ENCODE results near the gene AMER2.

Gene AMER2

GRCh38 chr13:25213715-25214114 lies 41.6 kb upstream of the AMER2 start:
- no peak for DNase-seq (ENCODE audit: low read depth in 2 of 2)
- no peak overlapping the region for H3K4me3 ChIP-seq (replicated peaks in 1 of 2; ENCODE audit: low read depth in 2 of 2, low read length in 2 of 2)
- TF ChIP-seq CTCF (IDR thresholded peaks at IDR 0.05; ENCODE audit: low read depth, low read length), result no peak

GRCh38 chr13:25210842-25211569 lies 38.9 kb upstream of the AMER2 start:
- DNase-seq (ENCODE audit: low read depth in 2 of 2), result no peak
- TF ChIP-seq CTCF (IDR thresholded peaks at IDR 0.05; ENCODE audit: low read depth, low read length), result no peak
- no peak overlapping the region for H3K4me3 ChIP-seq (replicated peaks in 1 of 2; ENCODE audit: low read depth in 2 of 2, low read length in 2 of 2)

GRCh38 chr13:25207291-25207810 lies 35.3 kb upstream of the AMER2 start:
- H3K4me3 ChIP-seq (replicated peaks in 1 of 2; ENCODE audit: low read depth in 2 of 2, low read length in 2 of 2), result no peak overlapping the region
- no peak for TF ChIP-seq CTCF (IDR thresholded peaks at IDR 0.05; ENCODE audit: low read depth, low read length)
- DNase-seq (ENCODE audit: low read depth in 2 of 2), result no peak

- no peak overlapping the region for H3K4me3 ChIP-seq (replicated peaks in 1 of 2; ENCODE audit: low read depth in 2 of 2, low read length in 2 of 2)
- no peak for TF ChIP-seq CTCF (IDR thresholded peaks at IDR 0.05; ENCODE audit: low read depth, low read length)
- DNase-seq (ENCODE audit: low read depth in 2 of 2), result no peak
Observed at GRCh38 chr13:25204863-25205262, 32.8 kb upstream of the AMER2 start.

GRCh38 chr13:25203127-25203740 lies 31.1 kb upstream of the AMER2 start:
- H3K4me3 ChIP-seq (replicated peaks in 1 of 2; ENCODE audit: low read depth in 2 of 2, low read length in 2 of 2), result no peak overlapping the region
- TF ChIP-seq CTCF (IDR thresholded peaks at IDR 0.05; ENCODE audit: low read depth, low read length), result no peak
- no peak for DNase-seq (ENCODE audit: low read depth in 2 of 2)

GRCh38 chr13:25200783-25201182 lies 28.7 kb upstream of the AMER2 start:
- no peak for TF ChIP-seq CTCF (IDR thresholded peaks at IDR 0.05; ENCODE audit: low read depth, low read length)
- no peak overlapping the region for H3K4me3 ChIP-seq (replicated peaks in 1 of 2; ENCODE audit: low read depth in 2 of 2, low read length in 2 of 2)
- DNase-seq (ENCODE audit: low read depth in 2 of 2), result no peak
